Left forelimb (tissue), 1 donor: ENCODE data around the gene SAE1.

Experiments used
- DNase-seq: peaks from one replicate; pipeline ENCODE4 v3.0.0-alpha.2; 2018; ENCODE audit warnings: low spot score

The SAE1 gene

GRCh38 chr19:47161876-47162489, 31.3 kb downstream of the SAE1 start:
- no peak for DNase-seq

- DNase-seq = no peak
These were observed 37.4 kb downstream of the SAE1 start for GRCh38 chr19:47168065-47168464.

DNA sequence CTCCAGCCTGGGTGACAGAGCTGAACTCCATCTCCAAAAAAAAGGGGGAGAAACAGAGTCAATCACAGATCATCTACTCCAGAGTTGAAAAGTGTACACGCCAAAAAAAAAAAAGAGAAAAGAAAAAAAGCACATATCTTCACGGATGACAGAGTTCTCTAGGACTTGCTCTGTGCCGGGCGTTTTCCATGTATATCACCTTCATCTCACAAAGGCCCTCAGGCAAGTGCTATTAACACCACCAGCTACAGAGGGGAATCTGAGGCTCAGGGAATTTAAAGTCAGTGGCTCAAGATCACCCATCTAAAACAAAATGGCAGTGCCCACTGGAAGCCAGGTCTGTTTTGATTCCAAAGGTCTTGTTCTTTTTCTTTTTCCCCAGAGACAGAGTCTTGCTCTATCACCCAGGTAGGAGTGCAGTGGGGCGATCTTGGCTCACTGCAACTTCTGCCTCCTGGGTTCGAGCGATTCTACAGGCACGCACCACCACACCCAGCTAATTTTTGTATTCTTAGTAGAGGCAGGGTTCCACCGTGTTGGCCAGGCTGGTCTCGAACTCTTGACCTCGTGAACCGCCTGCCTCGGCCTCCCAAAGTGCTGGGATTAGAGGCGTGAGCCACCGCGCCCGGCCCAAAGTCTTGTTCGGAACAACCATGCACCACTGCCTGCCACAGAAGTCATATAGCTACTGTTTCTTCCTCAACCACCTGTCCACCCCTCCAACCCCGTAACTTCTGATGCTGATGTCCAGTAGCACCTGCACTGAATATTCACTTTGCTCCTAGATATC, 42.2 kb downstream of the SAE1 start:
- no peak for DNase-seq

DNA sequence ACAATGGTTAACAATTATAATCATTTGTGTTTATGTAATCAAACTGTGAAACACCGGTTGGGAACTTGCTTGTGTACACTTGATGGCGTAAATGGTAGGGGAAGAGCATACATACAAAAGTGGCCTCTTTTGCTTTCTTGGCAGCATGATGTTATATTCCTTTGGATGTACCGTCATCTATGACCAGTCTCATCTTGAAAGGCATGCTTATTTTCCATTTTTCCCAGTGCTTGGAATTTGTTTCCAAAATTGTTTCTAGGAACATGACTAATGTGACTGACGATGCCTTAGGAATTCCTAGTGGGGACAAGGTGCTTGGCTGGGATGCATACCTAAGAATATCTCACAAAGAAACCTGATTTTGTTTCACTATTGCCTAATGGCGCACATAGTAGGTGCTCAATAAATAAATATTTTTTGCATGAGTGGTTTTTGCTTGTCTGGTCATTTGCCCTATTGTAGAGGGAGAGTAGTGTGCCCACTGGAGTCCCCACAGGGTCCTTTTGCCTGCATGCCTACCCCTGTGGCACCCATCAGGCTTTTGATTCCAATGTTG, 45.5 kb downstream of the SAE1 start:
- no peak for DNase-seq

DNA sequence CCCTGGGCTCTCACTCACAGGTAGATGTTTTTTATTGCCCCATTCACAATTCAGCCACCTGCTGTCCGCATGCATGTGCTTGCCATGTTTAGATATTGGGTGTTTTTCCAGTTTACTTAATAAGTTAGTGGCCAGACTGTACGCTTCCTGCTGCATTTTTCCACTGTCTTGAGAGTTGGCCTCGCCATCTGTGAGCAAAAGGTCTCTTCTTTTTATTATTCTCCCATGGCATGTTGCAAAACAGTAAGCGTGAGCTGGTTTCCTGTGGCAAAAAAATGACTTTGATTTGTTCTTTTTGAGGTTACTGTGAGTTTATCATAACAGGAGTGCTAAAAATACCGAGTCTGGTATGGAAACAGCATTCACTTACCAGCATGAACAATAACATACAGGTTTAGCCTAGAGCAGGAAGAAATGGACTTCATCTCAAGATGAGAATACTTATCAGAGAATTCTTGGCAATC, 46.0 kb downstream of the SAE1 start:
- no peak for DNase-seq

DNA sequence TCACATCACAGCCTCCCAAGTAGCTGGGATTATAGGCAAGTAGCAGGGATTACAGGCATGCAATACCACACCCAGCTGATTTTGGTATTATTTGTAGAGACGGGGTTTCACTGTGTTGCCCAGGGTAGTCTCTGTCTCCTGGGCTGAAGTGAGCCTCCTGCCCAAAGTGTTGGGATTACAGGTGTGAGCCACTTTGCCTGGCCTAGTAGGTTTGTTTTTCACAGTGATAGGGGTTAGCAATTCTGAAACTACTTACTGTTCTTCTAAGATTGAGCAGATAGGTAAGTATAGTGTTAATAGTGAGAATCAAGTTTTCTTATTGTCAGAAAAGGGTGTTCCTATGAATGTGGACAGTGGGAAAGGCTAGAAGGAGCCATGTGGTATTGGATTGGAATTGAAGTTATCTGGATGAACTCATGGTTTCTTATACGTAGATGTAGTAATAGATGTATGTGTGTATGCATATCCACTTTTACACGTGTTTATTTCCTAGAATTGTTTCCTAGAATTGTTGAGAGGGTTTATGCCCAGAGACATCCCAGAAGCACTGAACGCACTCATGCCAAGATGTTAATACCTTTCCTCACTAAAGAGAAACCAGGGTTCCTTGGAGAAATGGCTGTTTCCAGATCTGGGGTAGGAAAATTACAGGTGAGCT, 49.1 kb downstream of the SAE1 start:
- DNase-seq = no peak

GRCh38 chr19:47183601-47184000, 53.0 kb downstream of the SAE1 start:
- DNase-seq = no peak

DNA sequence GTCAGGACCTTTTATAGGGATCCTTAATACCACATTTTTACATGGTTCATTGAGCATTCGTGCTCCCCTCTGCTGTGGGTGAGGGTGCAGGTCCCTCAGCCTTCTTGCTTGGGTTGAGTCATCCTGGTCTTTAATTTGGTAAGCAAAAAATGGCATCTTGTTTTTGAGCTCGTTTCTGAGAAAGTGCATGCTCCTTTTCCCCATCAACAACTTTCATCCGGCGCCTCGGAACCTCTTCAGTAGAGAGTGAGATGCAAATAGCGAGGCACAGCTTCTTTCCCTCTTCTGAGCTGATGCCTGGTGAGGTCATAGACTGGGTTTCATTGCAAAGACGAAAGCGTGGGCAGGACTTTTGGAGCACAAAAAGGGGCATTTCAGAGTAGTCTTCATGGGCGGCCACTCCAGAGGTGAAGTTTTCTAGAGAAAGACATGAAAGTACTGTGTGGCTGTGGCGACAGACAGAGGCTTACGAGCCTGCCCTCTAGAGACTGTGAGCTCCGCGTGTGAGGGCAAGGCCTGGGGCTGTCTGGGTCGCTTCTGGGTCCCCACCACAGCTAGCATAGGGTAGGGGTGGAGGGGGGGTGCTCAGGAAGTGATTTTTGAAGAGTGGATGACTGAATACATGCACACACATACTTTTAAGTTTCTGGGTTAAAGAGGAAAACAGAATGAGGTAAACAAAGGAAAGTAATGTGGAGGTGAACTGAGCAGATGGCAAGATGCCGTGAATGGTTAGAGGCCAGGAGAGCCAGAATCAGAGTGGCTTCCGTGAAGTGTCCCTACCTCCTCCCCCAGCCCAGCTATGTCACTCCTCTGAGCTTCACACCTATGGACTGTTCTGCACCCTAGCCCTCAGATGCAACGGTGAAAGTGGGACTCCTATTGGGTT, 56.1 kb downstream of the SAE1 start:
- no peak for DNase-seq

DNA sequence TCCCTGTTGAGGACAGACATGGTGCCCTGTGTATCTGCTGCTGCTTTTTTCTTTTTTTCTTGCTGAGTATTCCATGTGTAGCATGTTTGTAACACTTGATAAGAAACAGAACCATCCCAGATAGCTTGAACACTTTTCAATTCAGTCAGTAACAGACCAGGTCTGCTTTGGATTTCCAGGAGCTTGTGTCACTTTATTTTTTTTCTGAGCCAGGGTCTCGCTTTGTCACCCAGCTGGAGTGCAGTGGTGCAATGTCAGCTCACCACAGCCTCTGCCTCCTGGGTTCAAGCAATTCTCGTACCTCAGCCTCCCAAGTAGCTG, 56.7 kb downstream of the SAE1 start:
- no peak for DNase-seq

- no peak for DNase-seq
These were observed 57.2 kb downstream of the SAE1 start for GRCh38 chr19:47187797-47188196.

DNA sequence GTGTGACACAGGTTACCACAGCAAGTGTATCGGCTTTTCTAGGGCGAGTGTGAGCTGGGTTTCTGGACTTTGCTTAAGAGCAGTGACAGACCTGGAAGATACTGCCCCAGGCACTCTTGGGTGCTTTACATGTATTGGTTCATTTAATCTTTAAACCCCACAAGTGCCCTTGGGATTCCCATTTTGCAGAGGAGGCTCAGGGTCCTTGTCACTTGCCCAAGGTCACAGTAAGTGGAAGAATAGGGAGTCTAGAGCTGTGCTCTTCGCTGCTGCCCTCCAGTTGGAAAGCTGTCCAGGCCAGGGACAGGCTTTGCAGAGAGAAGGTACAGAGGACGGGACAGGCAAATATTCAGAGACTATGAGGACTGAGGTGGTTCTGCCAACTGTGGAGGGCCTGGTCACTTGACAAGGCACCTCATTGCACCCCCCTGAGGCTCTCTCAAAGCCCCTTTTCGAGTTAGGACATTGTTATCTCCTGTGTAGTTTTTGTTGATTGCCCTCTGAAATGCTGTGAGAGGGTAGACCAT, 57.9 kb downstream of the SAE1 start:
- no peak for DNase-seq

DNA sequence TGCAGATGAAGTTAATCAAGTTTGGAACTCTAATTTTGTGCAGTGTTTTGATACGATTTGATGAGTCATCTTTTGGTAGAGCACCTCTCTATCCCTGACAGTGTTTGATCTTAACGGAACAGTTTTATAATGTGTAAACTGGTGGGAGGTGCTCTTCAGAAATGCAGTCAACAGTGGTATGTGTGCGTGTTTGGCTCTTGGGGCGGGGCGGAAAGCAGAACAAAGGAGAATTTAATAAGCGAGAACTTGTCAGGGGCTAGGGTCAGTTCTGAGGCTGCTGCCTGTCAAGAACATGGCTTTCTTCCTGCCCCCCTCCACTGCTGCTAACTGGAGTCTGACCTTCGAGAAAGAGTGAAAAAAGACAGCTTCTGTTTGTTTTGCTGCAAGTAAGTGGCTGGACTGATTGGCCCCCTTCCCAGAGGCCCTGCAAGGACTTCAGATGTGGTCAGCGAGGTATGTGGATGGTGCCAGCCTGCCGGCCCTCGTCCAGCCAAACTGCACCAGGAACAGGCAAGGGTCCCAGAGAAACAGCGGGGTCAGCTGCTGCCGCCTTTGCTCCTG, 59.6 kb downstream of the SAE1 start:
- peak; percentile 68 for DNase-seq

DNA sequence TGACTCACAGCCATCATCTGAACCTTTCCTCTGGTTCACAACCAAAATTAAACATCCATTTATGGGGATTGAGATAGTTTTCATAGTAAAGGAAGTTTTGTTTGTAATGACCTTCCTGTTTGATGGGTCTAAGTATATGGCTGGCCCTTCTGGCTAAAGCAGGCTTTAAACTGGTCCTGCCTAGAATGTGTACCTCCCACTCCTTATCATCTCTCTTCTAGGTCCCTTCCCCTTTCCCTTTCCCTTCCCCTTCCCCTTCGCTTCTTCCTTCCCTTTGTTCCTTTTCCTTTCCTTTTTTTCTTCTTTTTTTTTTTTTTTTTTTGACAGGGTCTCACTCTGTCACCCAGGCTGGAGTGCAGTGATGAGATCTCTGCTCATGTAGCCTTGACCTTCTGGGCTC, 64.8 kb downstream of the SAE1 start:
- DNase-seq = no peak

- no peak for DNase-seq
These were observed 66.5 kb downstream of the SAE1 start for GRCh38 chr19:47197141-47197540.

DNA sequence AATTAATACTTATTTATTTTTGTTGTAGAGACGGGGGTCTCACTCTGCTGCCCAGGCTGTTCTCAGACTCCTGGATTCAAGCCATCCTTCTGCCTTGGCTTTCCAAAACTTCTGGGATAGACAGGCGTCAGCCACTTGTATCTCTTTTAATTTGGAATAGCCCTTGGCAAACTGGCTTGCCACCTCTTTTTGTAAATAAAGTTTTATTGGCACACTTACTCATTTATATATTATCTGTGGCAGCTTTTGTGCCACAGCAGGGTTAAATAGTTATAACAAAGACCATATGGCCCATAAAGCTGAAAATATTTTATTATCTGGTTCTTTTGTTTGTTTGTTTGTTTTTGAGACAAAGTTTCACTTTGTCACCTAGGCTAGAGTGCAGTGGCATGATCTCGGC, 69.9 kb downstream of the SAE1 start:
- DNase-seq = no peak

- no peak for DNase-seq
These were observed 72.6 kb downstream of the SAE1 start for GRCh38 chr19:47203254-47203653.

- no peak for DNase-seq
These were observed 78.9 kb downstream of the SAE1 start for GRCh38 chr19:47209319-47210179.

GRCh38 chr19:47210180-47210490, 79.5 kb downstream of the SAE1 start:
- no peak for DNase-seq

GRCh38 chr19:47210689-47211316, 80.2 kb downstream of the SAE1 start:
- DNase-seq = peak; percentile 79

GRCh38 chr19:47215581-47215980, 84.9 kb downstream of the SAE1 start:
- no peak for DNase-seq
